Immature natural killer cell (primary cell): Measurements from ENCODE around the gene SERINC2. TPM values are rescaled to one million over a fixed set of nuclear protein-coding genes. Genes with fewer than 3 reads are reported as not detected.
"Not testable (repeated sequence)": the region's sequence is repeated elsewhere in the genome, so short reads cannot be mapped to it uniquely, and the experiment has no call there.

ENCODE experiments used
- DNase-seq, 3 donors: peaks; one replicate each; pipeline ENCODE4 v3.0.0; 2022; ENCODE audit warnings: mixed read lengths in 1 of 3
- H3K27ac Mint-ChIP-seq, 6 donors: one replicate each; pipeline ENCODE4 v1.8.0; 2020; ENCODE audit warnings: mixed read lengths in 6 of 6, mild to moderate bottlenecking in 5 of 6, inconsistent platforms in 4 of 6, moderate library complexity in 3 of 6
- H3K27me3 Mint-ChIP-seq, 3 donors: one replicate each; pipeline ENCODE4 v1.8.0; 2020 to 2021; ENCODE audit warnings: low read depth in 3 of 3, mild to moderate bottlenecking in 3 of 3, mixed read lengths in 3 of 3, moderate library complexity in 3 of 3, inconsistent platforms in 1 of 3
- H3K36me3 Mint-ChIP-seq, 3 donors: one replicate each; pipeline ENCODE4 v1.8.0; 2020; ENCODE audit warnings: mixed read lengths in 3 of 3, inconsistent platforms in 2 of 3, mild to moderate bottlenecking in 2 of 3
- H3K4me1 Mint-ChIP-seq, 2 donors: one replicate each; pipeline ENCODE4 v1.8.0; 2020; ENCODE audit warnings: inconsistent platforms in 2 of 2, mild to moderate bottlenecking in 2 of 2, mixed read lengths in 2 of 2, moderate library complexity in 1 of 2
- H3K4me3 Mint-ChIP-seq, 5 donors: one replicate each; pipeline ENCODE4 v1.8.0; 2020; ENCODE audit warnings: mild to moderate bottlenecking in 5 of 5, mixed read lengths in 5 of 5, inconsistent platforms in 3 of 5, moderate library complexity in 3 of 5
- H3K9me3 Mint-ChIP-seq, 6 donors: one replicate each; pipeline ENCODE4 v1.8.0; 2020; ENCODE audit warnings: mild to moderate bottlenecking in 6 of 6, mixed read lengths in 6 of 6, inconsistent platforms in 4 of 6, moderate library complexity in 3 of 6
- polyA plus RNA-seq, 3 donors: library from polyadenylated mRNA; unstranded; fragments of 300-500 nt; fragmentation: Illumina TruSeq; gene quantifications; one replicate each; pipeline ENCODE4 v1.2.3, GENCODE V29; 2021

Gene SERINC2
- polyA plus RNA-seq, 3 donors from 2014 or later, result not detected

DNA sequence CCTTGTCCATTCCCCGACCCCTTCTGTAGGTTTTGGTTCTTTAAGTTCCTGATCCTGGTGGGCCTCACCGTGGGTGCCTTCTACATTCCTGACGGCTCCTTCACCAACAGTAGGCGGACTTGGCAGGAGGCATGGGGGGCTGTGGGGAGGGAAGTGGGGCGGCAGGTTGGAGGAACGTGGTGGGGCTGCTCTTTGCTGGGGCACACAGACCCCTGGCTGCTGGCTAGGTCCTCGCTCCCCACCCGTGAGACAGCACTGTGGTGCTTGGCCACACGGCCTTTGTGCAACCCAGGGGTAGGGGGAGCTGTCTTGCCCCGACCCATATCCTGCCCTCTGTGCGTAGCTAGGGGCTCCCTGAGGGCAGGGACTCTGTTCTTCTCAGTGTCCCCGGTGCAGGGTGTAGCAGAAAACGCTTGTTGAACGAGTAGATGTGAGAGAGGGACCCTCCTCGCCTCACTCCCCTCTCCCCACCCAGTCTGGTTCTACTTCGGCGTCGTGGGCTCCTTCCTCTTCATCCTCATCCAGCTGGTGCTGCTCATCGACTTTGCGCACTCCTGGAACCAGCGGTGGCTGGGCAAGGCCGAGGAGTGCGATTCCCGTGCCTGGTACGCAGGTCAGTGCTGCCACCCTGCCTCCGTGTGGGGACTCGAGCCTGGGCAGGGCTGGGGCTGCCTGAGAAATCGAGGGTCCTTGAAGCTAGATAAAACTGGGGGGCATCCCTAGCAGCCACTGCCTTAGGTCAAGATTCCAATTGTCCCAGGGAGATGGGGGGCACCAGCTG lies 12.5 kb downstream of the SERINC2 start:
- H3K4me1 Mint-ChIP-seq, result peaks cover 0 to 4% of the 10 kb centered on the region in 2 donors
- no peak for DNase-seq
- H3K27me3 Mint-ChIP-seq, result peaks cover 0 to 5% (median 2%) of the 10 kb centered on the region in 3 donors
- H3K27ac Mint-ChIP-seq, result no peak overlapping the region
- H3K36me3 Mint-ChIP-seq, result no peaks in the 10 kb centered on the region
- no peak overlapping the region for H3K4me3 Mint-ChIP-seq
- H3K9me3 Mint-ChIP-seq, result no peaks in the 10 kb centered on the region

- H3K27ac Mint-ChIP-seq, result no peak overlapping the region
- no peak for DNase-seq
- peaks cover 0 to 4% of the 10 kb centered on the region in 2 donors for H3K4me1 Mint-ChIP-seq
- H3K36me3 Mint-ChIP-seq, result no peaks in the 10 kb centered on the region
- peaks cover 2 to 5% (median 2%) of the 10 kb centered on the region in 3 donors for H3K27me3 Mint-ChIP-seq
- H3K4me3 Mint-ChIP-seq, result no peak overlapping the region
- H3K9me3 Mint-ChIP-seq, result no peaks in the 10 kb centered on the region
Measured at GRCh38 chr1:31426249-31426922, 13.4 kb downstream of the SERINC2 start.

- DNase-seq, result no peak
- no peaks in the 10 kb centered on the region for H3K36me3 Mint-ChIP-seq
- no peak overlapping the region for H3K4me3 Mint-ChIP-seq
- peaks cover 2 to 5% (median 2%) of the 10 kb centered on the region in 3 donors for H3K27me3 Mint-ChIP-seq
- H3K9me3 Mint-ChIP-seq, result no peaks in the 10 kb centered on the region
- H3K4me1 Mint-ChIP-seq, result peaks cover 0 to 4% of the 10 kb centered on the region in 2 donors
- H3K27ac Mint-ChIP-seq, result no peak overlapping the region
Measured at GRCh38 chr1:31427322-31427721, 14.3 kb downstream of the SERINC2 start.

- H3K36me3 Mint-ChIP-seq, result no peaks in the 10 kb centered on the region
- H3K9me3 Mint-ChIP-seq, result no peaks in the 10 kb centered on the region
- DNase-seq, result no peak
- H3K4me1 Mint-ChIP-seq, result no peaks in the 10 kb centered on the region
- no peak overlapping the region for H3K4me3 Mint-ChIP-seq
- no peak overlapping the region for H3K27ac Mint-ChIP-seq
- peaks cover 2 to 3% (median 2%) of the 10 kb centered on the region in 3 donors for H3K27me3 Mint-ChIP-seq
Measured at GRCh38 chr1:31428436-31429221, 15.6 kb downstream of the SERINC2 start.

GRCh38 chr1:31429583-31429982 lies 16.6 kb downstream of the SERINC2 start:
- no peak for DNase-seq
- Mint-ChIP-seq H3K4me3 (no peak overlapping the region), H3K27ac (no peak overlapping the region), H3K9me3 (no peaks in the 10 kb centered on the region), H3K36me3 (no peaks in the 10 kb centered on the region), H3K27me3 (peaks cover 0 to 4% (median 3%) of the 10 kb centered on the region in 3 donors), H3K4me1 (no peaks in the 10 kb centered on the region)

GRCh38 chr1:31431351-31432257 lies 18.6 kb downstream of the SERINC2 start:
- not testable (repeated sequence) for H3K9me3 Mint-ChIP-seq, H3K27me3 Mint-ChIP-seq, H3K4me1 Mint-ChIP-seq, H3K27ac Mint-ChIP-seq, H3K4me3 Mint-ChIP-seq, DNase-seq, H3K36me3 Mint-ChIP-seq

- Mint-ChIP-seq H3K27me3 (peaks cover 1 to 4% (median 3%) of the 10 kb centered on the region in 3 donors), H3K36me3 (no peaks in the 10 kb centered on the region), H3K9me3 (peaks cover 0 to 2% (median 0%) of the 10 kb centered on the region in 6 donors), H3K27ac (no peak overlapping the region), H3K4me1 (no peaks in the 10 kb centered on the region), H3K4me3 (no peak overlapping the region)
- no peak for DNase-seq
Measured at GRCh38 chr1:31432592-31433395, 19.8 kb downstream of the SERINC2 start.

- Mint-ChIP-seq H3K4me1 (no peaks in the 10 kb centered on the region), H3K36me3 (no peaks in the 10 kb centered on the region)
Measured at GRCh38 chr1:31433396-31433930, 20.4 kb downstream of the SERINC2 start.

DNA sequence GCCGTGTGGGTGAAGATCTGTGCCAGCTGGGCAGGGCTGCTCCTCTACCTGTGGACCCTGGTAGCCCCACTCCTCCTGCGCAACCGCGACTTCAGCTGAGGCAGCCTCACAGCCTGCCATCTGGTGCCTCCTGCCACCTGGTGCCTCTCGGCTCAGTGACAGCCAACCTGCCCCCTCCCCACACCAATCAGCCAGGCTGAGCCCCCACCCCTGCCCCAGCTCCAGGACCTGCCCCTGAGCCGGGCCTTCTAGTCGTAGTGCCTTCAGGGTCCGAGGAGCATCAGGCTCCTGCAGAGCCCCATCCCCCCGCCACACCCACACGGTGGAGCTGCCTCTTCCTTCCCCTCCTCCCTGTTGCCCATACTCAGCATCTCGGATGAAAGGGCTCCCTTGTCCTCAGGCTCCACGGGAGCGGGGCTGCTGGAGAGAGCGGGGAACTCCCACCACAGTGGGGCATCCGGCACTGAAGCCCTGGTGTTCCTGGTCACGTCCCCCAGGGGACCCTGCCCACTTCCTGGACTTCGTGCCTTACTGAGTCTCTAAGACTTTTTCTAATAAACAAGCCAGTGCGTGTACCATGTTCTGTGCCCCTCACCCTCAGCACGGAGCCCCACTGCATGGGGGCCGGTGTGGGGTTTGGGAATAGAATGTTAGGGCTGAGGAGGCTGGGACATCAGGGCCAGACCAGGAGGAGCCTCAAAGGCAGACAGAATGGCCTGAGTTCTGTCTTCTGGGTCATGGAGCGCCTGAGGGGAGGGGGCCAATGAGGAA lies 21.3 kb downstream of the SERINC2 start:
- H3K4me1 Mint-ChIP-seq, result no peaks in the 10 kb centered on the region
- H3K4me3 Mint-ChIP-seq, result no peak overlapping the region

More at GRCh38 chr1:31433396-31433930, 20.4 kb downstream of the SERINC2 start:
- no peak for DNase-seq
- Mint-ChIP-seq H3K27ac (no peak overlapping the region), H3K27me3 (peaks cover 1 to 4% (median 3%) of the 10 kb centered on the region in 3 donors), H3K9me3 (peaks cover 0 to 2% (median 0%) of the 10 kb centered on the region in 6 donors), H3K4me3 (no peak overlapping the region)

DNA sequence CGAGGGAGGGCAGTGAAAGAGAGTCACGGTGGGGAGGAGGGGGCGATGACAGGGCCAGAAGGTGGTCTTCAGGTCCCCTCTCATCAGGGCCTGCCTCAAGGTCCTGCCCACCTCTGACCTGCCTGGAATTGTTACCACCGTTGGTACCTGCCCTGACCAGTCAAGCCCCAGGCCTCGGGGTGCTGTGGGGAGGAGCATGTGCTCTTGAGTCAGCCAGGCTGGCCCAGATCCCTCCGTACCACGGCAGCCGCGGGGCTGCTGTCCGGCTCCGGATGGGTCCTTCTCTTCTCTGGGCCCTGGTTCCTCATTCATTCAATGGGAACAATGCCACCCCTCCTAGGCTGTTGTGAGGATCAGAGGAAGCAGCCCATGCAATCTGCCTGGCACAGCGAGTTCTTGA lies 22.0 kb downstream of the SERINC2 start:
- Mint-ChIP-seq H3K4me1 (no peaks in the 10 kb centered on the region), H3K27me3 (peaks cover 3 to 5% (median 4%) of the 10 kb centered on the region in 3 donors), H3K4me3 (no peak overlapping the region), H3K27ac (no peak overlapping the region), H3K9me3 (peaks cover 0 to 2% (median 0%) of the 10 kb centered on the region in 6 donors), H3K36me3 (no peaks in the 10 kb centered on the region)
- no peak for DNase-seq

More for the DNA sequence above, 21.3 kb downstream of the SERINC2 start:
- no peaks in the 10 kb centered on the region for H3K36me3 Mint-ChIP-seq
- H3K27ac Mint-ChIP-seq, result no peak overlapping the region
- no peak for DNase-seq
- peaks cover 3 to 4% (median 4%) of the 10 kb centered on the region in 3 donors for H3K27me3 Mint-ChIP-seq
- peaks cover 0 to 2% (median 0%) of the 10 kb centered on the region in 6 donors for H3K9me3 Mint-ChIP-seq

GRCh38 chr1:31435471-31436409 lies 22.7 kb downstream of the SERINC2 start:
- H3K36me3 Mint-ChIP-seq, result no peaks in the 10 kb centered on the region
- peaks cover 3 to 5% (median 4%) of the 10 kb centered on the region in 3 donors for H3K27me3 Mint-ChIP-seq
- no peaks in the 10 kb centered on the region for H3K4me1 Mint-ChIP-seq
- H3K4me3 Mint-ChIP-seq, result no peak overlapping the region
- peaks cover 0 to 2% (median 0%) of the 10 kb centered on the region in 6 donors for H3K9me3 Mint-ChIP-seq
- no peak for DNase-seq
- H3K27ac Mint-ChIP-seq, result no peak overlapping the region
